ENCODE data around the gene UNC45A. TPM values are rescaled to one million over a fixed set of nuclear protein-coding genes. Genes with fewer than 3 reads are reported as not detected.

UNC45A gene
- total and polyA plus RNA-seq, 2 of the 4 experiments (the other 2 are of a cell fraction) = 68.9 to 100 TPM

- H2BK20ac ChIP-seq (ENCODE audit: low read depth, low read length) = no peak overlapping the region
- H3K9me1 ChIP-seq (ENCODE audit: insufficient read depth, low read length) = 0 out of 2 replicates have a peak, but pooled peaks cover 5% of the 10 kb centered on the region
- no peak overlapping the region for H2AK5ac ChIP-seq (ENCODE audit: low read depth, low read length)
- no peak overlapping the region for H2BK15ac ChIP-seq (ENCODE audit: low read depth, low read length)
- intact Hi-C loops (cut with micrococcal nuclease) (no loop called here), in situ Hi-C loops (cut with MboI; ENCODE audit: low sequenced_read_pairs) (no loop called here), dilution Hi-C loops (cut with HindIII; ENCODE audit: low sequenced_read_pairs, unreplicated experiment) (no loop called here)
- no peak overlapping the region for H4K8ac ChIP-seq (ENCODE audit: low read depth in 2 of 2, low read length in 2 of 2)
- H3K4me3 ChIP-seq (ENCODE audit: insufficient read depth, low read depth, low read length) = no peak overlapping the region
- H4K20me1 ChIP-seq (ENCODE audit: insufficient read depth, low read length) = no peaks in the 10 kb centered on the region
- H2BK5ac ChIP-seq (ENCODE audit: low read depth, low read length, poor library complexity, severe bottlenecking) = no peak overlapping the region
- no TSS peak for BruUV-seq (replicated peaks)
- no peak overlapping the region for H3K27ac ChIP-seq (ENCODE audit: insufficient read depth, low read length)
- TF ChIP-seq ELK1 (IDR thresholded peaks at IDR 0.05; ENCODE audit: borderline replicate concordance, low read depth, low read length) (no peak), MXI1 (IDR thresholded peaks at IDR 0.05; ENCODE audit: borderline replicate concordance, low read depth, low read length) (no peak), RCOR1 (IDR thresholded peaks at IDR 0.05; ENCODE audit: insufficient replicate concordance, low read length) (no peak), RAD21 (IDR thresholded peaks at IDR 0.05; ENCODE audit: low read length) (no peak), RFX5 (IDR thresholded peaks at IDR 0.05; ENCODE audit: low read depth, low read length) (no peak), NFE2L2 (IDR thresholded peaks at IDR 0.05; ENCODE audit: low read depth, low read length) (no peak), MAFK (IDR thresholded peaks at IDR 0.05; ENCODE audit: low read depth, low read length) (no peak), FOS (IDR thresholded peaks at IDR 0.05; ENCODE audit: low read depth, low read length) (no peak), MAZ (IDR thresholded peaks at IDR 0.05; ENCODE audit: borderline replicate concordance, low read depth, low read length) (no peak), CHD1 (IDR thresholded peaks at IDR 0.05; ENCODE audit: low read depth, low read length) (no peak)
- H2BK120ac ChIP-seq (ENCODE audit: low read depth, low read length) = no peak overlapping the region
- DNase-seq (no peak), ATAC-seq (ENCODE audit: low read depth) (no peak)
- no peaks in the 10 kb centered on the region for H3K9me3 ChIP-seq (ENCODE audit: control insufficient read depth, insufficient read depth, low read length)
- no peak overlapping the region for H3K4ac ChIP-seq (ENCODE audit: low read depth, low read length)
- H2AK9ac ChIP-seq (replicated peaks; ENCODE audit: low read depth, low read length, poor library complexity) = no peak overlapping the region
- no peak overlapping the region for H3K9ac ChIP-seq (ENCODE audit: low read depth, low read length)
- no CpG with 5 or more reads among the region's 5 CpGs for WGBS, 2 experiments (ENCODE audit: extremely low coverage in 2 of 2, insufficient read length in 1 of 2)
- no peak overlapping the region for H4K5ac ChIP-seq (ENCODE audit: low read depth, low read length)
- H3K27me3 ChIP-seq (ENCODE audit: control insufficient read depth, insufficient read depth, low read length) = no peaks in the 10 kb centered on the region
- H2AFZ ChIP-seq (replicated peaks; ENCODE audit: low read length, poor library complexity) = no peak overlapping the region
- peaks cover 11 to 12% of the 10 kb centered on the region in 2 experiments; a peak in 3 of 4 replicates for H3K79me1 ChIP-seq (ENCODE audit: low read depth in 1 of 2, low read length in 2 of 2)
- H4K91ac ChIP-seq (ENCODE audit: insufficient read depth, low read depth, low read length) = no peak overlapping the region
- H3K23ac ChIP-seq (ENCODE audit: low read depth, low read length) = no peak overlapping the region
- H3K56ac ChIP-seq (ENCODE audit: extremely low read depth, insufficient read depth, low read length) = no peak overlapping the region
- H3K4me1 ChIP-seq (ENCODE audit: control insufficient read depth, insufficient read depth, low read length) = no peaks in the 10 kb centered on the region
- CTCF ChIA-PET = interaction anchor here (0.6 kb wide), 1 partner anchor 139 kb away, joined by 5 read pairs; no protein-coding TSS in a partner anchor
- H3K4me2 ChIP-seq (ENCODE audit: low read depth, low read length) = no peak overlapping the region
- H3K36me3 ChIP-seq (ENCODE audit: control insufficient read depth, insufficient read depth, low read length) = peaks cover 34% of the 10 kb centered on the region
- POLR2A ChIA-PET (ENCODE audit: unreplicated experiment) = no interaction called here
- H3K14ac ChIP-seq (replicated peaks; ENCODE audit: low read depth, low read length) = no peak overlapping the region
- H3K18ac ChIP-seq (ENCODE audit: low read depth, low read length) = no peak overlapping the region
Measured at GRCh38 chr15:90972133-90972532, 37.0 kb downstream of the UNC45A start.

Data from IMR-90 (cell line).